OCI-LY1 (cell line): ENCODE results near the gene UTP11.

Source experiments
- H2AFZ ChIP-seq: fragments of 200-600 bp; sonication (generic), shearing (Covaris generic); 2 replicates; pipeline ENCODE4 v1.6.0; 2014; ENCODE audit warnings: antibody characterized with exemption, mild to moderate bottlenecking, low read length
- H3F3A ChIP-seq: fragments of 200-600 bp; sonication (generic), shearing (Covaris generic); 2 replicates; pipeline ENCODE4 v1.6.0; 2014; ENCODE audit warnings: mild to moderate bottlenecking, antibody characterized with exemption, low read length, moderate library complexity; ENCODE audit not compliant: insufficient read depth
- H3K27ac ChIP-seq: fragments of 200-600 bp; sonication (generic); 2 replicates; pipeline ENCODE4 v1.5.1; 2014; ENCODE audit warnings: low read length, mixed run types, mild to moderate bottlenecking, low read depth; ENCODE audit not compliant: poor library complexity, severe bottlenecking
- H3K27me3 ChIP-seq: fragments of 200-600 bp; sonication (generic); 2 replicates; pipeline ENCODE4 v1.6.0; 2014; ENCODE audit warnings: antibody characterized with exemption, mild to moderate bottlenecking, low read length, moderate library complexity; ENCODE audit not compliant: insufficient read depth
- H3K36me3 ChIP-seq: fragments of 200-600 bp; sonication (generic); 2 replicates; pipeline ENCODE4 v1.6.1; 2014; ENCODE audit warnings: mild to moderate bottlenecking, antibody characterized with exemption, low read length, moderate library complexity, mixed read lengths; ENCODE audit not compliant: insufficient read depth
- H3K4me1 ChIP-seq: fragments of 200-600 bp; sonication (generic); 2 replicates; pipeline ENCODE4 v1.5.1; 2014; ENCODE audit warnings: mild to moderate bottlenecking, low read length, moderate library complexity; ENCODE audit not compliant: insufficient read depth, severe bottlenecking
- H3K4me2 ChIP-seq: fragments of 200-600 bp; sonication (generic), shearing (Covaris generic); 2 replicates; pipeline ENCODE4 v1.6.1; 2014; ENCODE audit warnings: low read length
- H3K4me3 ChIP-seq: fragments of 200-600 bp; sonication (generic); 2 replicates; pipeline ENCODE4 v1.5.1; 2014; ENCODE audit warnings: low read length, low read depth, mild to moderate bottlenecking, mixed read lengths; ENCODE audit not compliant: poor library complexity, severe bottlenecking
- H3K79me2 ChIP-seq: fragments of 200-600 bp; shearing (Covaris generic); 2 replicates; pipeline ENCODE4 v1.6.1; 2016; ENCODE audit warnings: mixed run types, low read length, mixed read lengths; ENCODE audit not compliant: insufficient read depth
- H3K9ac ChIP-seq: fragments of 200-600 bp; sonication (generic), shearing (Covaris generic); 2 replicates; pipeline ENCODE4 v1.6.1; 2014; ENCODE audit warnings: mild to moderate bottlenecking, low read length, mixed read lengths
- H3K9me2 ChIP-seq: fragments of 200-600 bp; sonication (generic), shearing (Covaris generic); 2 replicates; pipeline ENCODE4 v1.6.1; 2014; ENCODE audit warnings: low read depth, mild to moderate bottlenecking, low read length, mixed read lengths
- H3K9me3 ChIP-seq: fragments of 200-600 bp; shearing (Covaris generic); 2 replicates; pipeline ENCODE4 v1.6.1; 2014; ENCODE audit warnings: low read length, mixed read lengths
- H4K20me1 ChIP-seq: fragments of 200-600 bp; sonication (generic), shearing (Covaris generic); 2 replicates; pipeline ENCODE4 v1.6.0; 2016; ENCODE audit warnings: mild to moderate bottlenecking, low read length; ENCODE audit not compliant: insufficient read depth
- CTCF ChIP-seq: fragments of 200-600 bp; sonication (generic), shearing (Covaris generic); IDR thresholded peaks from 2 replicates; pipeline ENCODE4 v1.5.1; 2017; ENCODE audit warnings: mild to moderate bottlenecking, antibody characterized with exemption, low read length, moderate library complexity, mixed read lengths
- EZH2 ChIP-seq: fragments of 200-600 bp; sonication (generic), shearing (Covaris generic); IDR thresholded peaks from 2 replicates; pipeline ENCODE4 v1.8.0; 2017; ENCODE audit warnings: borderline replicate concordance, mixed run types, mild to moderate bottlenecking, antibody characterized with exemption, low read length, moderate library complexity, mixed read lengths

The UTP11 gene

GRCh38 chr1:38063616-38064015 is 51.1 kb downstream of the UTP11 start:
- Histone ChIP-seq H3K4me3 (no peak overlapping the region), H3K36me3 (no peaks in the 10 kb centered on the region), H3K9me3 (no peaks in the 10 kb centered on the region), H3K9me2 (no peaks in the 10 kb centered on the region), H3K79me2 (no peaks in the 10 kb centered on the region), H3K27me3 (no peaks in the 10 kb centered on the region; the same call in none of the 2 replicates), H3K4me2 (no peak overlapping the region), H2AFZ (no peak overlapping the region), H3K9ac (no peak overlapping the region), H3F3A (no peaks in the 10 kb centered on the region), H4K20me1 (no peaks in the 10 kb centered on the region), H3K27ac (no peak overlapping the region), H3K4me1 (no peaks in the 10 kb centered on the region)
- TF ChIP-seq EZH2 (no peak), CTCF (no peak)

GRCh38 chr1:38064197-38064903 is 51.8 kb downstream of the UTP11 start:
- Histone ChIP-seq H3K4me3 (no peak overlapping the region), H3K27me3 (no peaks in the 10 kb centered on the region; the same call in none of the 2 replicates), H3K4me1 (no peaks in the 10 kb centered on the region), H3K36me3 (no peaks in the 10 kb centered on the region), H3F3A (no peaks in the 10 kb centered on the region), H3K9me2 (no peaks in the 10 kb centered on the region), H3K9me3 (no peaks in the 10 kb centered on the region), H3K27ac (no peak overlapping the region), H3K4me2 (no peak overlapping the region), H2AFZ (no peak overlapping the region), H3K9ac (no peak overlapping the region), H3K79me2 (no peaks in the 10 kb centered on the region), H4K20me1 (no peaks in the 10 kb centered on the region)
- TF ChIP-seq CTCF, result no peak
- TF ChIP-seq EZH2, result no peak

GRCh38 chr1:38068220-38068979 is 55.9 kb downstream of the UTP11 start:
- Histone ChIP-seq H3K4me2 (no peak overlapping the region), H3F3A (no peaks in the 10 kb centered on the region)

More at GRCh38 chr1:38068220-38068979, 55.9 kb downstream of the UTP11 start:
- H3K27ac ChIP-seq, result no peak overlapping the region
- no peaks in the 10 kb centered on the region for H3K36me3 ChIP-seq
- H4K20me1 ChIP-seq, result no peaks in the 10 kb centered on the region
- no peak overlapping the region for H3K9ac ChIP-seq
- no peaks in the 10 kb centered on the region for H3K4me1 ChIP-seq
- H3K9me2 ChIP-seq, result no peaks in the 10 kb centered on the region
- no peaks in the 10 kb centered on the region; the same call in none of the 2 replicates for H3K27me3 ChIP-seq
- H3K9me3 ChIP-seq, result no peaks in the 10 kb centered on the region
- TF ChIP-seq CTCF (no peak), EZH2 (no peak)
- no peak overlapping the region for H3K4me3 ChIP-seq
- no peak overlapping the region for H2AFZ ChIP-seq
- H3K79me2 ChIP-seq, result no peaks in the 10 kb centered on the region
